ENCODE measurements around the gene LRP6. TPM values are rescaled to one million over a fixed set of nuclear protein-coding genes. Genes with fewer than 3 reads are reported as not detected.

Gene LRP6
- total RNA-seq, 1 donor from 2014 or later, result 1.4 TPM

GRCh38 chr12:12202747-12203146, 64.1 kb downstream of the LRP6 start:
- no peak for TF ChIP-seq CTCF (IDR thresholded peaks at IDR 0.05)
- ATAC-seq (ENCODE audit: low read depth), result no peak
- POLR2A ChIA-PET, result no interaction called here
- intact Hi-C loops (cut with micrococcal nuclease), result no loop called here
- Mint-ChIP-seq H3K27me3 (peaks cover 2% of the 10 kb centered on the region), H3K27ac (no peak overlapping the region), H3K4me3 (no peak overlapping the region), H3K36me3 (ENCODE audit: low read depth) (peaks cover 1% of the 10 kb centered on the region), H3K4me1 (no peaks in the 10 kb centered on the region), H3K9me3 (peaks cover 3% of the 10 kb centered on the region)
- CTCF ChIA-PET, result no interaction called here
- no peak for DNase-seq

DNA sequence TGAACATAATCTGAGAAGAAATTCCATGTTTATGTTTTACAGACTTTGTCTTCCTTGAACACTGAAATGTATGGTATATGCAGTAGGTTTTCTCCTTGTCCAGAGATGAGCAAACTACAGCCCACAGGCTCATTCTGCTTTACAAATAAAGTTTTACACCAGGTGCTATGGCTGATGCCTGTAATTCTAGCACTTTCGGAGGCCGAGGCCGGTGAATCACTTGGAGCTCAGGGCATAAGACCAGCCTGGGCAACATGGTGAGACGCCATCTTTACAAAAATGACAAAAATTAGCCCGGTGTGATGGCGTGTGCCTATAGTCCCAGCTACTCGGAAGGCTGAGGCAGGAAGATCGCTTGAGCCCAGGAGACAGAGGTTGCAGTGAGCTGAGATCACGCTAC, 64.7 kb downstream of the LRP6 start:
- H3K4me1 Mint-ChIP-seq, result no peaks in the 10 kb centered on the region
- POLR2A ChIA-PET, result no interaction called here
- H3K27me3 Mint-ChIP-seq, result peaks cover 2% of the 10 kb centered on the region
- no peak overlapping the region for H3K4me3 Mint-ChIP-seq
- no peak overlapping the region for H3K27ac Mint-ChIP-seq
- H3K36me3 Mint-ChIP-seq (ENCODE audit: low read depth), result peaks cover 1% of the 10 kb centered on the region
- intact Hi-C loops (cut with micrococcal nuclease), result no loop called here
- ATAC-seq (ENCODE audit: low read depth) (no peak), DNase-seq (no peak)
- H3K9me3 Mint-ChIP-seq, result peaks cover 3% of the 10 kb centered on the region
- CTCF ChIA-PET, result no interaction called here
- TF ChIP-seq CTCF (IDR thresholded peaks at IDR 0.05), result no peak

GRCh38 chr12:12201274-12201758, 65.5 kb downstream of the LRP6 start:
- H3K4me1 Mint-ChIP-seq, result no peaks in the 10 kb centered on the region
- no peak overlapping the region for H3K4me3 Mint-ChIP-seq
- H3K36me3 Mint-ChIP-seq (ENCODE audit: low read depth), result peaks cover 1% of the 10 kb centered on the region
- H3K27ac Mint-ChIP-seq, result no peak overlapping the region
- ChIA-PET POLR2A (no interaction called here), CTCF (no interaction called here)
- no peak for TF ChIP-seq CTCF (IDR thresholded peaks at IDR 0.05)
- DNase-seq (no peak), ATAC-seq (ENCODE audit: low read depth) (no peak)
- H3K27me3 Mint-ChIP-seq, result peaks cover 2% of the 10 kb centered on the region
- H3K9me3 Mint-ChIP-seq, result peaks cover 3% of the 10 kb centered on the region
- intact Hi-C loops (cut with micrococcal nuclease), result no loop called here

- Mint-ChIP-seq H3K27me3 (peaks cover 2% of the 10 kb centered on the region), H3K4me3 (no peak overlapping the region)
- no peak for TF ChIP-seq CTCF (IDR thresholded peaks at IDR 0.05)
Measured at GRCh38 chr12:12200363-12200762, 66.5 kb downstream of the LRP6 start.

DNA sequence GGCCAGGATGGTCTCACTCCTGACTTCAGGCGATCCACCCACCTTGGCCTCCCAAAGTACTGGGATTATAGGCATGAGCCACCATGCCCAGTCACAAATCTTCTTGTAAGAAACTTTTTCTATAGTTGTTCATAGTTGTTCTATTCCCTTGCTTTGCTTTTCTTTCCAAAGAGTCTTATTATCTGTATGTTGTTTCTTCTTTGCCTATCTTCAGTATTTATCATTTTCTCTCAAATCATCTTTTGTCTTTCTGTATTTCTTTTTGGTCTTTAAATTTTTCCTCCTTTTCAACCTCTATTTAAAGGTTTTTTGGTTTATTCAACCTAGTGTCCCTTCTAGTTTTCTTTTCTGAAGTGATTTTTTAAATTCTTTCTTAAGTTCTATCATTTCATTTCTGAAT, 68.7 kb downstream of the LRP6 start:
- no peaks in the 10 kb centered on the region for H3K4me1 Mint-ChIP-seq
- no peak for TF ChIP-seq CTCF (IDR thresholded peaks at IDR 0.05)
- peaks cover 1% of the 10 kb centered on the region for H3K36me3 Mint-ChIP-seq (ENCODE audit: low read depth)
- no peak overlapping the region for H3K27ac Mint-ChIP-seq
- POLR2A ChIA-PET, result no interaction called here
- H3K9me3 Mint-ChIP-seq, result peaks cover 10% of the 10 kb centered on the region
- intact Hi-C loops (cut with micrococcal nuclease), result no loop called here
- ATAC-seq (ENCODE audit: low read depth) (no peak), DNase-seq (no peak)
- no peaks in the 10 kb centered on the region for H3K27me3 Mint-ChIP-seq
- CTCF ChIA-PET, result no interaction called here
- H3K4me3 Mint-ChIP-seq, result no peak overlapping the region

More at GRCh38 chr12:12200363-12200762, 66.5 kb downstream of the LRP6 start:
- POLR2A ChIA-PET, result no interaction called here
- CTCF ChIA-PET, result no interaction called here
- Mint-ChIP-seq H3K27ac (no peak overlapping the region), H3K36me3 (ENCODE audit: low read depth) (peaks cover 1% of the 10 kb centered on the region), H3K9me3 (peaks cover 7% of the 10 kb centered on the region), H3K4me1 (no peaks in the 10 kb centered on the region)
- DNase-seq (no peak), ATAC-seq (ENCODE audit: low read depth) (no peak)
- intact Hi-C loops (cut with micrococcal nuclease), result no loop called here

Measured in activated B cell treated with CpG ODN at 0.5 μM for 24 hours (primary cell).